Measurements from ENCODE around the gene SOX15. TPM values are rescaled to one million over a fixed set of nuclear protein-coding genes. Genes with fewer than 3 reads are reported as not detected.

SOX15 gene
- total RNA-seq, 1 donor from 2014 or later: 0.17 TPM

DNA sequence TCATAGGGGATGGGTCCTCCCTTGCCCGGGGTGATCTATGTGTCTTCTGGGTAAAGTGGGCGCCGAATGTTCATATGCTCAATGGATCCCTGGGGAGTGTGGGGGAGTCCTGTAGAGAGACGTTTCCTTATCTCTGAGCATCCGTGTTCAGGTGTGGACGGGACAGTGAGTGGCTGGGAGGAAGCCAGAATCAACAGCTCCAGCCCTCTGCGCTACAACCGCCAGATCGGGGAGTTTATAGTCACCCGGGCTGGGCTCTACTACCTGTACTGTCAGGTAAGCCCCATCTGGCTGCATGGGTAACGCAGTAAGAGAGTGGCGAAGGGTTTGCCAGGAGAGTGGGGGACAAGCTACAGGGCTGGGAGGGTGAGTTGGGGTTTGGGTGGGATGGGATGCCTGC is 33.3 kb downstream of the SOX15 start:
- no peak for DNase-seq

DNA sequence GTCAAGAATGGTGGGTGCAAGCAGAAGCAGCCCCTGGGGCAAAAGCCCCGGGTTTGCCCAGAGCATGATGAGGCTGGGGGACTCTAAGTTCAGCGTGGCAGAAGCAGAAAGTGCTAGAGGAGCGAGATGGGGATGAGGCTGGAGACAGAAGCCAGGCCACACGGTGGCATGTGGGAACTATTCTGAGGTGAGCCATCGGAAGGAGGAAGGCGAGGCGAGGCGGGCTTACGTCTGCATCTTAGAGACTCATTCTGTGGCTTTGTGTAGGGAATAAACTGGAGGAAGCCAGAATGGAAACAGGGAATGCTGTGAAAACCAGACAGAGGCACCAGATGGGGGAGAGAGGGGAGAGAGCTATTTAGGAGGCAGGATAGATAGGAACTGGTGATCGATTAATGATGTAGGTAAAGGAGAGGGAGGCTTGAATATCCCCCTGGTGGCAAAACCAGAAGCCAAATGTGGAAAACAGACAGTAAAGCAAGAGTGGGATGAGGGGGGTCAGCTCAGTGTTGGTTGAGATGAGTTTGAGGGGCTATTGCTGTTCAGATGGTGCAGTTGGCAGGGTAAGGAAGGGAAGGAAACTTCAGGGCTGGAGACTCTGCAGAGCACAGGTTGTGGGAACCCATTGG is 34.5 kb downstream of the SOX15 start:
- no peak for DNase-seq

DNA sequence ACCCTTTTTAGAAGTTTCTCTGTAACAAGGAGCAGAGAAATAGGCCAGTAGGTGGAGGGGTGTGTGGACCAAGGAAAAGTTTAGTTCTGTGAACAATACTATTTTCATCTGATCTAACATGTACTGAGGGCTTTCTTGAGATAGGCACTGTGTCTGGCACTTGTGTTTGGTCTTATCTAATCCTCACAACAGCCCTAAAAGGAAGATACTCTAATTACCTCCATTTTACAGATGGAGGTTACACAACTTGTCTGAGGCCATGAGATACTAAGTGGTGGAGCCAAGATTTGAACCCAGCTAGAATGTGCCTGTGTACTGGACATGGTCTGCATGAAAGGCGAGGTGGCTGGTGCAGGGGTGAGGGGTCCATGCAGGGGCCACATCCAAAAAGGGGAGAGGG is 36.5 kb downstream of the SOX15 start:
- DNase-seq: no peak

DNA sequence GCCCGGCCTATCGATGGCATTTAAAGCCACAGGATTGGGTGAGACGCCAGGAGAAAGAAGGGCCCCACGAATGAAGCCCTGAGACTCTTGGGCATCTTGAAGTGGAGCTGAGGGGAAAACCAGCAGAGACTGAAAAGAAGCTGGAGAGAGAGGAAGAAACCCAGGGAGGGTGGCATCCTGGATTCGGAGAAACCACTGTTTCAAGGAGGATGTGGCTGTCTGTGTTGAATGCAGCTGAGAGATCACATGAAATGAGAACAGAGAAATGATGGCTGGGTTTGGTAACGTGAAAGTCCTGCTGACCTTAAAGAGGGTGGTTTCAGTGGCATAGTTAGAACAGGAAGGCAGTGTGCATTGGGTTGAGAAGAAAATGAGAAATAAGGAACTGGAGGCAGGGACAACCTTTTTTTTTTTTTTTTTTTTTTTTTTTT is 37.3 kb downstream of the SOX15 start:
- DNase-seq: no peak

DNA sequence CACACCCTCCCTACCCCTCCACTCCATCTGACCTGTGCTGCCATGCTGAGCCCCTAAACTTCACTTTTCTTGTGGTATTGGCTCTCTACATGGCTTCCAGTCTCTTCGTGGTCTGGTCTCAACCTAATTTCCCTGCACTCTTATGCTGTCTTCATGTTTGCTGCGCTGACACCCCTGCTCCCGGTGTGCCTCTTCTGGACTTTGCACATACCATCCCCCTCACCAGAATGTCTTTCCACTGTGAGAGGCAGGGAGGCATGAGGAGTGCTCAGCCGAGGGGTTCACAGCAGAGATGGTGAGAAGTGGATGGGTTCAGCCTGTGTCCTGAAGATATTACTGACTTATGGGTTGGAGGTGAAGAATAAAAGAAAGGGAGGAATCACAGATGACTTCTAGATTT is 38.5 kb downstream of the SOX15 start:
- DNase-seq: no peak

DNA sequence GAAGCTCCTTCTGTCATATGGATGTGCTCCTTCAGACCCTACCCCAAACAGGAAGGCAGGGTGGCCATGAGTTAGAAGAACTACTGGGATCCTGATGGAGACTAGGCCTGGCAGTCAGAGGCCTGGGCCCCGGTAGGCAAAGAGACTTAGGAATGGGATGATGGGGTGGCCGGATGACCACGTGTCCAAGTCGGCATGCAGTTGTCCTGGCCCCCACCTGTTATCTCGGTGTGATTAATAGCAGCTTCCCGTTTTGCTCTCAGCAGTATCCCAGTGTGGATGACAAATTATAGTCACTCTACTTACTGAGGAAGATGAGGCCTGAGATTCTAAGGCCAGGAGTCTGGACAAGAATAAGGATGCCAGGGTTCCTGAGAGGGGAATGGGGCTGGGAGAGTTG is 39.5 kb downstream of the SOX15 start:
- no peak for DNase-seq

DNA sequence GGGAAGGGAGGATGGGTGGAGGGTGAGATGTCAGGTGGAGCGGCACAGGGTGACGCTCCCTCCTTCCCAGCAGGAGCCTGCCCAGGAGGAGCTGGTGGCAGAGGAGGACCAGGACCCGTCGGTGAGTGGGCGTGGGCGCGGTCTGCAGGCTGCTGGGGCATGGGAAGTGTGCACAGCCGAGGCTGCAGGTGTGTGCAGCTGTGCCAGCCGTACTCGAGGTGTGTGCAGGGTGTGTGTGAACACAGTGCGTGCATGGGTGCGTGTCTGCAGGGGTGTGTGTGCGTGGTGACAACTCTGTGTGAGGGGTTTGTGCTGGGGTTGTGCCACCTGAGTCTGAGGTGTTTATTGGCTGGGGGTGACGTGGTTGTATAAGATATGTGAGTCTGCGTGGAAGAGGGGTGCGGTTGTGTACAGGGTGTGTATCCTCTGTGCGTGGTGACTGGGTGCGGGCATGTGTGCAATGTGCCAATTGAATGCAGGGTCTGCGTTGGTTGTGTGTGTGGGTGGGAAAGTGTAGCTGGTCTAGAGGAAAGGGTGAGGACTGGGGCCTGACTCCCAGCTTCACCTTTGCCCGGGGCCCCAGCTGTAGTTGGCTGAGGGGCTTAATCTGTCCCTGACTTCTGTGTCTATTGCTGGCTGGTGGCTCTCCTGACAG is 40.4 kb downstream of the SOX15 start:
- peak; percentile 11 for DNase-seq

DNA sequence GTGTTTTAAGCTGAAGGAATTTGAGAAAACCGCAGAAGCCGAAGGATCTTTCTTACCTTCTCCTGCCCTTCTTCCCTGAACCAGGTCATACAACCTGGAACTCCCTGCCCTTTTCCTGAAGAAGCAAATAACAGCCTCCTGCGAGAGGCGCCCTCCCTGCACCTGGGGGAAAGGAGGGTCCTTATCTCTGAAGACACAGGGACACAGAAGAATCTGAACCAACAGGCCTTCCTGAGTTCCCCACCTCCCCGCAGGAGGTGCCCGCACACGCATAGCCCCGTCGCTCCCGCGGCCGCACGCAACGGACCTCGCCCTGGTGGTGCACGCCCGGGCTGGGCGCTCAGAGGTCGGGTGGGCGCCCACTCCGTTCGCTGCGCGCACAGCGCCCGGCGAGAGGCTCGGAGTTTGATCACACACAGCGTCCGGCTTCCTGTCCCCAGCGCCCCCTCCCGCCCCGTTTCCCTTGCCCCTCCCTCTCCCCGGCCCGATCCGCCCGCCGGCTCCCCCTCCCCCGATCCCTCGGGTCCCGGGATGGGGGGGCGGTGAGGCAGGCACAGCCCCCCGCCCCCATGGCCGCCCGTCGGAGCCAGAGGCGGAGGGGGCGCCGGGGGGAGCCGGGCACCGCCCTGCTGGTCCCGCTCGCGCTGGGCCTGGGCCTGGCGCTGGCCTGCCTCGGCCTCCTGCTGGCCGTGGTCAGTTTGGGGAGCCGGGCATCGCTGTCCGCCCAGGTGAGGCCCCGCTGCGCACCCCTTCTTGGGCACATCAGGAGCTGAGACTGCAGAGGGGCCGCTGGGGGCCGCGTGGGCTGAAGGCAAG is 41.1 kb downstream of the SOX15 start, which contains the start of gene TNFSF12:
Gene TNFSF12 (plus strand): TSS at position 474 of the 816 bp plus-strand sequence. CDS start 96 bp downstream, at position 570.
- DNase-seq: peak; percentile 44

DNA sequence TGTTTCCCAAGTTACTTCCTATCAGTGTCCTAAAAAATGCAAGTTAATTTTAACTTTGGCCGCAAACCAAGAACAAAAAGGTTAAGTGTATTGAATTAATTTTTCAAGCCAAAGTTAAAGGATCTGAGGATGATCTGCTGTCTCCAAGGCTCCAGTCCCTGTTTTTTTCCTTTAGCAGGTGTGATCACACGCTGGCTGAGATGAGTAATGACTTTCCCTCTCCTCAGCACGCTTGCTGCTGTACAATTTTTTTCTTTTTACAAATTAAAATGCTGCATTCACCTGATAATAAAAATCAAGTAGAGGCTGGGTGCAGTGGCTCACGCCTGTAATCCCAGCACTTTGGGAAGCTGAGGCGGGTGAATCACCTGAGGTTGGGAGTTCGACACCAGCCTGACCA is 45.0 kb downstream of the SOX15 start:
- DNase-seq: no peak

DNA sequence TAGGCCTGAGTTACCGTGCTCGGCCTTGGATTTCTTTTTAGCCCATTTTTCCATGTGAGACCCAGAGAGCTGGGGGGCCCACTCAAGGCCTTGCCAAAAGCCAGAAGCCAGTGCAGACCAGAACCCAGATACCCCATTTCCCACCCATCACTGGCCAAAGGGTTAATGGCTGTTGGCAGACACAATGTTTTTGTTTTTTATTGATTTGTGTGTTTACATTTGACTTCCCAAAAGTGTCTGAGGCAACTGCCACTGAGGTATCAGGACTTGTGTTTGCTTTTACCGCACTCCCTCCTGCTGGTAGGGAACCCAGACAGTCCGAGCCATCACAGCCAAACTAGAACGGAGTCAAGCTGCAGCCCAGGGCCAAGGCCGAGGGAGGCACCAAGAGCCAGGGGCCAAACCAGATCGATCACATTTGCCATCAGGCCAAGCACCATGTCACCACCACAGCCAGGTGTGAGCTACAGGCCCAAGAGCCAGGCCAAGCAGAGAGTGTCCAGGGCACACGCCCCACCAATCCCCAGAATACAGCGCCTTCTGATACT is 48.7 kb downstream of the SOX15 start:
- no peak for DNase-seq

DNA sequence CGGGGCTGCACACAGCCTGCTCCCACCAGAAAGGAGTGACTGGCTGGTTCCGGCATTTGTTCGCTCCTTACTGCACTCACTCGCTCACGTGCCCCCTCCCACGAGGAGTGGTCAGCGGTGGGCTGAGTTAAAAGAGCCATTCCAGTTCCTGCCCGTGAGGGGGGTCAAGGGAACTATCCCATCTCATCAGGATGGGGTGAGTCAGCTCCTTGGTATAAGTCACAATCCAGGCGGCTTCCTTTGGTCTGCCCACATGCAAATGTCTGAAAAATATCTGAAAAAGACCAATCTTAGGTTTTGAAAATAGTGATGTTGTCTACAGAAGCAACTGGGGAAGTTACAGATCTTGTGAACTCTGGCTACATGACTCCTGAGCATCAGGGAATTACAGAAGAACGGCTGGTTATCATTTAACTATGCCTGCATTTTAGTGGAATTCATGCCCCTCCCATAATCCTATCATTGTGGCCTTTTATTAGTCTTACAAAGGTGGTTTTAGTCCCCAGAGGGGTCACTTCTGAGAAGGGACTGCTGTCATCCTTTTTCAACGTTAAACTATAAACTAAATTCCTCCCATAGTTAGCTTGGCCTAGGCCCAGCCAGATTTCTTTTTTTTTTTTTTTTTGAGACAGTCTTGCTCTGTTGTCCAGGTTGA is 50.9 kb downstream of the SOX15 start:
- peak; percentile 66 for DNase-seq

Other genes with a start within 250 kb of the SOX15 start
- 2.6 and 3.2 TPM in 2 replicates for gene KCTD11, start 237.9 kb downstream of the SOX15 start, total RNA-seq
- gene TMEM95, start 234.9 kb downstream of the SOX15 start, total RNA-seq: not detected in 2 replicates
- gene TNK1, start 209.0 kb downstream of the SOX15 start, total RNA-seq: 2.2 and 3.6 TPM in 2 replicates
- 21.3 and 34.1 TPM in 2 replicates for gene PLSCR3, start 195.6 kb downstream of the SOX15 start, total RNA-seq
- 59.2 and 112 TPM in 2 replicates for gene TMEM256, start 186.0 kb downstream of the SOX15 start, total RNA-seq
- gene NLGN2, start 182.2 kb downstream of the SOX15 start, total RNA-seq: 2.7 and 5.5 TPM in 2 replicates
- gene SPEM1, start 169.8 kb downstream of the SOX15 start, total RNA-seq: not detected in 2 replicates
- not detected in 2 replicates for gene SPEM2, start 164.5 kb downstream of the SOX15 start, total RNA-seq
- gene SPEM3, start 161.2 kb downstream of the SOX15 start, total RNA-seq: not detected in 2 replicates
- gene TMEM102, start 154.7 kb downstream of the SOX15 start, total RNA-seq: 11.3 and 12.9 TPM in 2 replicates
- gene FGF11, start 150.6 kb downstream of the SOX15 start, total RNA-seq: 0.28 and 0.51 TPM in 2 replicates
- 4.6 and 5.8 TPM in 2 replicates for gene CHRNB1, start 145.0 kb downstream of the SOX15 start, total RNA-seq
- 10.4 and 16.4 TPM in 2 replicates for gene ZBTB4, start 110.5 kb downstream of the SOX15 start, total RNA-seq
- gene SLC35G6, start 108.6 kb downstream of the SOX15 start, total RNA-seq: not detected in 2 replicates
- gene POLR2A, start 105.7 kb downstream of the SOX15 start, total RNA-seq: 81.2 and 139 TPM in 2 replicates
- 9.2 and 26.1 TPM in 2 replicates for gene TNFSF12, start 41.0 kb downstream of the SOX15 start, total RNA-seq
- gene TNFSF13, start 31.3 kb downstream of the SOX15 start, total RNA-seq: 0.88 and 1.2 TPM in 2 replicates
- gene SENP3, start 28.2 kb downstream of the SOX15 start, total RNA-seq: 79.8 and 89.3 TPM in 2 replicates
- gene CD68, start 10.5 kb downstream of the SOX15 start, total RNA-seq: 0.17 and 2.1 TPM in 2 replicates
- gene MPDU1, start 6.2 kb downstream of the SOX15 start, total RNA-seq: 113 and 133 TPM in 2 replicates
- 38.8 and 51.1 TPM in 2 replicates for gene FXR2, start 24.8 kb upstream of the SOX15 start, total RNA-seq
- 20.8 and 31.5 TPM in 2 replicates for gene SAT2, start 37.7 kb upstream of the SOX15 start, total RNA-seq
- gene SHBG, start 40.0 kb upstream of the SOX15 start, total RNA-seq: 0.51 TPM in 1 of 2 replicates, not detected in the other
- gene ATP1B2, start 60.8 kb upstream of the SOX15 start, total RNA-seq: not detected in 2 replicates
- gene TP53, start 97.4 kb upstream of the SOX15 start, total RNA-seq: 36.1 and 69.7 TPM in 2 replicates
- gene WRAP53, start 98.4 kb upstream of the SOX15 start, total RNA-seq: 7.1 and 11.2 TPM in 2 replicates
- 0.14 and 0.51 TPM in 2 replicates for gene EFNB3, start 115.1 kb upstream of the SOX15 start, total RNA-seq
- 0.42 TPM in 1 of 2 replicates, not detected in the other for gene DNAH2, start 127.7 kb upstream of the SOX15 start, total RNA-seq
- gene KDM6B, start 244.1 kb upstream of the SOX15 start, total RNA-seq: 7.6 and 10.6 TPM in 2 replicates